Measurements from ENCODE around the gene USP47.

USP47 gene

GRCh38 chr11:11817957-11818356, 23.8 kb upstream of the USP47 start (continued):
- TF ChIP-seq CREB5 (CRISPR knock-in tag; IDR thresholded peaks at IDR 0.05; ENCODE audit: low read depth) (no peak), ZNF70 (CRISPR knock-in tag; IDR thresholded peaks at IDR 0.05) (no peak)

- no peak for ATAC-seq
- TF ChIP-seq PPARA (CRISPR knock-in tag; IDR thresholded peaks at IDR 0.05; ENCODE audit: borderline replicate concordance) (no peak), TSHZ2 (CRISPR knock-in tag; IDR thresholded peaks at IDR 0.05) (no peak), ISL1 (CRISPR knock-in tag; IDR thresholded peaks at IDR 0.05) (no peak), ARNTL (CRISPR knock-in tag; IDR thresholded peaks at IDR 0.05; ENCODE audit: borderline replicate concordance, low read depth) (no peak), GLIS3 (CRISPR knock-in tag; IDR thresholded peaks at IDR 0.05) (no peak), PATZ1 (CRISPR knock-in tag; IDR thresholded peaks at IDR 0.05; ENCODE audit: borderline replicate concordance) (no peak), BACH2 (CRISPR knock-in tag; IDR thresholded peaks at IDR 0.05; ENCODE audit: borderline replicate concordance) (no peak), CREB5 (CRISPR knock-in tag; IDR thresholded peaks at IDR 0.05; ENCODE audit: low read depth) (no peak)
Observed at GRCh38 chr11:11818529-11819121, 23.1 kb upstream of the USP47 start.

GRCh38 chr11:11821899-11822298, 19.9 kb upstream of the USP47 start:
- no peak for ATAC-seq
- TF ChIP-seq ZNF70 (CRISPR knock-in tag; IDR thresholded peaks at IDR 0.05) (no peak), ISL1 (CRISPR knock-in tag; IDR thresholded peaks at IDR 0.05) (no peak), ARNTL (CRISPR knock-in tag; IDR thresholded peaks at IDR 0.05; ENCODE audit: borderline replicate concordance, low read depth) (no peak), CSDC2 (CRISPR knock-in tag; IDR thresholded peaks at IDR 0.05) (no peak), TCF4 (CRISPR knock-in tag; IDR thresholded peaks at IDR 0.05; ENCODE audit: borderline replicate concordance) (no peak), GLIS3 (CRISPR knock-in tag; IDR thresholded peaks at IDR 0.05) (no peak), RARB (CRISPR knock-in tag; IDR thresholded peaks at IDR 0.05) (no peak), BACH2 (CRISPR knock-in tag; IDR thresholded peaks at IDR 0.05; ENCODE audit: borderline replicate concordance) (no peak), PATZ1 (CRISPR knock-in tag; IDR thresholded peaks at IDR 0.05; ENCODE audit: borderline replicate concordance) (no peak), ZC3H10 (CRISPR knock-in tag; IDR thresholded peaks at IDR 0.05) (no peak), SNAI2 (CRISPR knock-in tag; IDR thresholded peaks at IDR 0.05) (no peak), ESRRG (CRISPR knock-in tag; IDR thresholded peaks at IDR 0.05) (no peak), TOX (CRISPR knock-in tag; IDR thresholded peaks at IDR 0.05; ENCODE audit: borderline replicate concordance) (no peak), ZNF8 (CRISPR knock-in tag; IDR thresholded peaks at IDR 0.05) (no peak), OSR1 (CRISPR knock-in tag; IDR thresholded peaks at IDR 0.05) (no peak), CREB5 (CRISPR knock-in tag; IDR thresholded peaks at IDR 0.05; ENCODE audit: low read depth) (no peak), CSRNP3 (CRISPR knock-in tag; IDR thresholded peaks at IDR 0.05) (no peak), ZNF565 (CRISPR knock-in tag; conservative IDR thresholded peaks at IDR 0.05; ENCODE audit: low read depth) (no peak), TSHZ2 (CRISPR knock-in tag; IDR thresholded peaks at IDR 0.05) (no peak)

Measured in SK-N-SH treated with all-trans-retinoic acid at 6 μM for 48 hours (cell line).